Measurements from ENCODE around the gene RABGAP1L.

Gene RABGAP1L

DNA sequence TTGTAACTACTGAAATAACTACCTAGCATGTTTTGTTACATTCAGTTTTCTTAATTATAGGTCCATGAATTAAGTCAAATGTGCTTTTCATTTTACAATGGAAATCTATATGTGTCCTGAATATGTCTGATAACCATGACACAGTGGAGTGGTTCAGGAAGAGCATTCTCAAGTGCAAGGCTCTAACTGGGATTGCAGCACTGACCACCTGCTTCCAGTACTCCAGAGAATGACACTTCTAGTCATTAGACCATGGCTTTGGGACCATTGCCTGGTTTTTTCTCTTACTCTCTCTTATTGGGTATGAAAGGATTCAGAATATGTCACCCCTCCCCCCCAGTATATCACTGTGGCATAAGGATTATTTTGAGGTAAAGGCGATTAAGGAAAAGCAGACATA is 635.5 kb downstream of the RABGAP1L start:
- in situ Hi-C loops (cut with MboI; ENCODE audit: low sequenced_read_pairs, unreplicated experiment), result loop anchor here (10.0 kb wide), 1 partner anchor 180 kb away; no protein-coding TSS in a partner anchor
- no peak for TF ChIP-seq CTCF (IDR thresholded peaks at IDR 0.05; ENCODE audit: borderline replicate concordance, control extremely low read depth, extremely low read depth, insufficient read depth, missing control alignments)
- no peak for DNase-seq (ENCODE audit: low spot score)

DNA sequence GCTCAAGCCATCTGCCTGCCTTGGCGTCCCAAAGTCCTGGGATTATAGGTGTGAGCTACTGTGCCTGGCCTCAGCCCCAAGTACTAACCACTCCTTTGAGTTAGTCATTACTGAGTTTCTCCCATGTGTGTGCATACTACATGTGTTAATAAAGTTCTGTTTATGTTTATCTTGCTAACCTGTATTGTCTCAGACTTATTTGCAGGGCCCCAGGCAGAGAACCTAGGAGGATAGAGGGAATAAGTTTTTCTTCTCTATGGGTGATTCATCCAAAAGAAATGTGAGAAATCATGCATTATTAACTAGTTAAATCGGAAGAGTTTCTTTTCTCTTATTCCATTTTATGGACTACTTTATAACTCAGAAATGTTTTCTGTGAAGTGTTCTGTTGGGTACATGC is 636.5 kb downstream of the RABGAP1L start:
- in situ Hi-C loops (cut with MboI; ENCODE audit: low sequenced_read_pairs, unreplicated experiment), result loop anchor here (10.0 kb wide), 1 partner anchor 179 kb away; no protein-coding TSS in a partner anchor
- no peak for TF ChIP-seq CTCF (IDR thresholded peaks at IDR 0.05; ENCODE audit: borderline replicate concordance, control extremely low read depth, extremely low read depth, insufficient read depth, missing control alignments)
- DNase-seq (ENCODE audit: low spot score), result no peak

DNA sequence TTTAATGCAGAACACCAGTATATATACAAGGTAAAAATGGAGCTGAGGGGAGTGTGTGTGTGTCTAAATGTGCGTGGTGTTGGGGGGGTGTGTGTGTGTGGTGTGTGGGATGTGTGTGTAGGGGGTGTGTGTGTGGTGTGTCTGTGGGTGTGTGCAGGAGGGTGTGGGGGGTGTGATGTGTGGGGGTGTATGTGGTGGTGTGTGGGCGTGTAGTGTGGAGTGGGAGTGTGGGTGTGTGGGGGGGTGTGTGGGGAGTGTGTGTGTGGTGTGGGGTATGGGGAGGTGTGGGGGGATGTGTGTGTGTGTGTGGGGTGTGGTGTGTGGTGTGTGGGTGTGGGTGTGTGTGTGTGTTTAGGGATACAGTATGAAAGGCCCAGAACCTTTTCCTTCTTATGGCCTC is 638.1 kb downstream of the RABGAP1L start:
- in situ Hi-C loops (cut with MboI; ENCODE audit: low sequenced_read_pairs, unreplicated experiment), result loop anchor here (10.0 kb wide), 1 partner anchor 177 kb away; no protein-coding TSS in a partner anchor
- no peak for TF ChIP-seq CTCF (IDR thresholded peaks at IDR 0.05; ENCODE audit: borderline replicate concordance, control extremely low read depth, extremely low read depth, insufficient read depth, missing control alignments)

GRCh38 chr1:174799136-174799479 is 639.8 kb downstream of the RABGAP1L start:
- in situ Hi-C loops (cut with MboI; ENCODE audit: low sequenced_read_pairs, unreplicated experiment), result loop anchor here (10.0 kb wide), 1 partner anchor 176 kb away; no protein-coding TSS in a partner anchor
- no peak for DNase-seq (ENCODE audit: low spot score)
- no peak for TF ChIP-seq CTCF (IDR thresholded peaks at IDR 0.05; ENCODE audit: borderline replicate concordance, control extremely low read depth, extremely low read depth, insufficient read depth, missing control alignments)

More for the DNA sequence above, 638.1 kb downstream of the RABGAP1L start:
- no peak for DNase-seq (ENCODE audit: low spot score)

DNA sequence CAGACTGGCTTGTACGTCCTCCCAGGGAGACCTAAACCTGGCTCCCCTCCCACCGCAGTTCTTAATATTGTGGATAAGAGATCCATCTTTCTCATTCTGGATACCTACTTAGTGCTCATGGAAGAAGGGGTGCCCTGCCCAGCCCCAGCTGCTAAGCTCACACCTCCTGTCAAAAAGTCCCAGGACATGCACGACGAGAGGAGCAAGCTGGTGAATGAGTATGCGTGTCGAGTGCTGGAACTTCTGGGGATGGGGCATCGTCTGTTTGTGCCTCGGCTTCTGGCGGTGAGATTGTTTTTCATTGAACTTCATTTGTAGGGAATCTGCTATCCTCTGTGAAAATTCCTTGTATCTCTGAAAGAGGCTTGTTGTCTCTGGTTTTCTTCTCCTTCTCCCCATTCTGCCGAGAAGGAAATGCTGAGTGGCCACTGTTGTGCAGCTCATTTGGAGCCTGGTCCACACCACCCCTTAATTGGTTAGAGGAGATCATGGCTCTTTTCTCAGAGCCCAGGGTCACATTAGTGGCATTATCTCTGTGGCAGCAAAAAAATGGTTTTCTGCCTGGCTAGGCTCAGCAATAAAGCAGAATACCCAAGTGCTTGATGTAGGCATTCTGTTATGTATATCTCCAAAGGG is 641.0 kb downstream of the RABGAP1L start:
- no peak for TF ChIP-seq CTCF (IDR thresholded peaks at IDR 0.05; ENCODE audit: borderline replicate concordance, control extremely low read depth, extremely low read depth, insufficient read depth, missing control alignments)
- in situ Hi-C loops (cut with MboI; ENCODE audit: low sequenced_read_pairs, unreplicated experiment), result no loop called here

GRCh38 chr1:174800876-174801275 is 641.6 kb downstream of the RABGAP1L start:
- no peak for DNase-seq (ENCODE audit: low spot score)
- in situ Hi-C loops (cut with MboI; ENCODE audit: low sequenced_read_pairs, unreplicated experiment), result no loop called here
- no peak for TF ChIP-seq CTCF (IDR thresholded peaks at IDR 0.05; ENCODE audit: borderline replicate concordance, control extremely low read depth, extremely low read depth, insufficient read depth, missing control alignments)

More for the DNA sequence above, 641.0 kb downstream of the RABGAP1L start:
- no peak for DNase-seq (ENCODE audit: low spot score)

Data from GM13976 (cell line).